Nephron progenitor cell (in vitro differentiated cells): ENCODE measurements around the gene EMX2.

Experiments
- DNase-seq: peaks from one replicate; pipeline ENCODE4 v3.0.0; 2021
- H3K27ac Mint-ChIP-seq: 2 replicates; pipeline ENCODE4 v1.8.0; 2021; ENCODE audit warnings: mild to moderate bottlenecking, moderate library complexity, mixed read lengths
- H3K27me3 Mint-ChIP-seq: 2 replicates; pipeline ENCODE4 v1.8.0; 2021; ENCODE audit warnings: mild to moderate bottlenecking, low read depth, mixed read lengths; ENCODE audit not compliant: poor library complexity
- H3K36me3 Mint-ChIP-seq: 2 replicates; pipeline ENCODE4 v1.8.0; 2021; ENCODE audit warnings: low read depth, mixed read lengths
- H3K4me1 Mint-ChIP-seq: 2 replicates; pipeline ENCODE4 v1.8.0; 2021; ENCODE audit warnings: mixed read lengths
- H3K4me3 Mint-ChIP-seq: 2 replicates; pipeline ENCODE4 v1.8.0; 2021; ENCODE audit warnings: mild to moderate bottlenecking, moderate library complexity, mixed read lengths
- H3K9me3 Mint-ChIP-seq: 2 replicates; pipeline ENCODE4 v1.8.0; 2021; ENCODE audit warnings: mild to moderate bottlenecking, moderate library complexity, mixed read lengths
- TF ChIP-seq, protein P1 (sequence below): fragments of 200-600 bp; sonication (generic); IDR thresholded peaks from 2 replicates; pipeline ENCODE4 v1.5.0; 2021; ENCODE audit warnings: antibody characterized with exemption

The EMX2 gene

DNA sequence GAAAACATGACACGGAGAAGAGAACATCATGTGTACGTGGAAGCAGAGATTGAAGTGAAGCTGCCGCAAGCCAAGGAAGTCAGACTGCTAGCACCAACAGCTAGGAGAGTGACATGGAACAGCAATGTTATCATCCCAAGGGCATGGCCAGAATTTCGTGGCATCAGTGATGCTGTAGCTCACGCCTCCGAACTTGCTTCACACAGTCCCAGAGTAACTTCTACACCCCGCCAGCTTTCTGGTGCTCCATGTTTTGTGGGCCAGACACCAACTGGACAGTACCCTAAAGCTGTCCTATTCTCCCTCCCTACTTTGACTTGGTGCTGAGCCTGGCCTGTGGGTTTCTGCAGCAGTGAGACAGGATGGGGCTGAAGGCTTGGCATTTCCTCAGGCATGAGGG lies 33.0 kb upstream of the EMX2 start:
- TF ChIP-seq, protein P1, sequence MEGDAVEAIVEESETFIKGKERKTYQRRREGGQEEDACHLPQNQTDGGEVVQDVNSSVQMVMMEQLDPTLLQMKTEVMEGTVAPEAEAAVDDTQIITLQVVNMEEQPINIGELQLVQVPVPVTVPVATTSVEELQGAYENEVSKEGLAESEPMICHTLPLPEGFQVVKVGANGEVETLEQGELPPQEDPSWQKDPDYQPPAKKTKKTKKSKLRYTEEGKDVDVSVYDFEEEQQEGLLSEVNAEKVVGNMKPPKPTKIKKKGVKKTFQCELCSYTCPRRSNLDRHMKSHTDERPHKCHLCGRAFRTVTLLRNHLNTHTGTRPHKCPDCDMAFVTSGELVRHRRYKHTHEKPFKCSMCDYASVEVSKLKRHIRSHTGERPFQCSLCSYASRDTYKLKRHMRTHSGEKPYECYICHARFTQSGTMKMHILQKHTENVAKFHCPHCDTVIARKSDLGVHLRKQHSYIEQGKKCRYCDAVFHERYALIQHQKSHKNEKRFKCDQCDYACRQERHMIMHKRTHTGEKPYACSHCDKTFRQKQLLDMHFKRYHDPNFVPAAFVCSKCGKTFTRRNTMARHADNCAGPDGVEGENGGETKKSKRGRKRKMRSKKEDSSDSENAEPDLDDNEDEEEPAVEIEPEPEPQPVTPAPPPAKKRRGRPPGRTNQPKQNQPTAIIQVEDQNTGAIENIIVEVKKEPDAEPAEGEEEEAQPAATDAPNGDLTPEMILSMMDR = no peak
- H3K4me1 Mint-ChIP-seq = peaks cover 36% of the 10 kb centered on the region
- H3K27me3 Mint-ChIP-seq = peaks cover 14% of the 10 kb centered on the region
- H3K4me3 Mint-ChIP-seq = no peak overlapping the region
- H3K27ac Mint-ChIP-seq = no peak overlapping the region
- H3K9me3 Mint-ChIP-seq = no peaks in the 10 kb centered on the region
- no peaks in the 10 kb centered on the region for H3K36me3 Mint-ChIP-seq
- no peak for DNase-seq

DNA sequence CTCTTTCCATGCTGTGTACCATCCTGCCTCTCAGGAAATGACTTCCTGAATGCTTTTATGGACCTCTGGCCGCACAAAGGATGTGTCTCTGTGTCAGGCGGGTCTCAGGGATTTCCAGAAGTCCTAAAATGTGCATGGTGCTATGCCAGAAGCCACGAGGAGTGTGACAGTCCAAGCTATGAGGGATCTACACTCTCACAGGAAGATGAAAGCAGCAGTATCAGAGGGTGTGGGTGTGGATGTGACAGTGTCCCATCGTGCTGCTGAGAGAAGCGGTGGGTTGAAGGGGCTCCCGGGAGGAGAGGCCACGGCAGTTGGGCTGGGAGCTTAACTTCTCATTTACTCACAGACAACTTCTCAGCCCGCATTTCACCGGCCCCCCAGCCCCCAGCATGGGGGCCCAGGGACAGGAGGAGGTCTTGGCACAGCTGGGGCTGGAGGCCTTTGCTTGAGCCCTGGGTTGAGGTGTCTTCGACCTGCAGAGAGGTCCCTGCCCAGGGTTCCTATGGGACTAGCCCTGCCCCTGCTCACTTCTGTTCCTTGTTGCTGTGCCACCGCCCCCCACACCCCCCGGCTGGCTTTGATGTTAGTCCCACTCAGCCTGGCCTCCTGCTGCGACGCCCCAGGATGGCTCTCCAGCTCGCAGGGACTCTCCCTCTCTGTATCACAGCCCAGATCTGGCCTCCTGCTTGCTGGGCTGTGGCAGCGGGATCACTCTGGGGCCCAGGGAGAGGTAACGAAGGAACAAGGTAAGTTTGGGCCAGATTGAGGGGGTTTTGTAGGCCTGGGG lies 30.8 kb upstream of the EMX2 start:
- Mint-ChIP-seq H3K27me3 (peaks cover 10% of the 10 kb centered on the region), H3K9me3 (no peaks in the 10 kb centered on the region), H3K4me3 (no peak overlapping the region), H3K27ac (peak overlapping the region; percentile 92), H3K4me1 (peaks cover 41% of the 10 kb centered on the region), H3K36me3 (no peaks in the 10 kb centered on the region)
- TF ChIP-seq, protein P1 = no peak
- no peak for DNase-seq

DNA sequence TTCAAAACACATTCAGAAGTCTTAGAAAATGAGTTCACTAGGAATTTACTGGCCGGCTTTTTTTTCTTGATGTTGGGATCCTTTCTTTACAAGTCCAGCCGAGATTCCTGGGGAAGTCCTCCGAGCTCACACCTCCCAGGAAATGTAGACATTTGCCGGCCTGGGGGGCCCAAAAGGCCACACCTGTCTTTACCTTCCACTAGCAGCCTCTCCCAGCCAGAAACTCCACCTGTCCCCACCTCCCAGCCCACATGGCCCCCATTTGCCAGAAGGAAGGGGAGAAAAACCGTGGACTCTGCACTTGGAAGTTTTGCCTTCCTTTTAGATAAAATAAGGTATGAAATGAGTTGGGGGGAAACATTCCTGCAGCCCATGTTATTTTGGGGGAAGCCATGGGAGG lies 27.6 kb upstream of the EMX2 start:
- H3K27me3 Mint-ChIP-seq = peaks cover 6% of the 10 kb centered on the region
- no peak overlapping the region for H3K4me3 Mint-ChIP-seq
- H3K9me3 Mint-ChIP-seq = no peaks in the 10 kb centered on the region
- H3K27ac Mint-ChIP-seq = no peak overlapping the region
- TF ChIP-seq, protein P1 = no peak
- no peaks in the 10 kb centered on the region for H3K36me3 Mint-ChIP-seq
- no peak for DNase-seq
- H3K4me1 Mint-ChIP-seq = peaks cover 46% of the 10 kb centered on the region

DNA sequence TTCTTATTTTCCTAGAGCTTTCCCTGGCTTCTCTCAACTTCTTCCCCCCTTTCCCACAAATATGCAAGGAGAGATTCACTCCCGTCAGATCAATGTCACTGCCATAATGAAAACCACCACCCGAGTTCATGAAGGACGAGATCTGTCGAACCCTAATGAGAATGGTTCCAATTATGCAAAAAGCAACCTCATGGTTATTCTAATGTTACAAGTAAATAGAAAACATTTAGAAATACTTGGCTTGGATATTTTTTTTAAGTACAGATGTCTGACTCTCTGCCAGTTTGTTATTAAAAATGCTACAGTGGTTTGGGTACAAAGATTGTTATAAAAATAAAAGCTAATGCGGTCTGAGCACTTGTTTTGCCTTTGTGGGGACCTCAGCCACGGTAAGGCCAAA lies 25.9 kb upstream of the EMX2 start:
- TF ChIP-seq, protein P1 = no peak
- no peak overlapping the region for H3K27ac Mint-ChIP-seq
- no peak for DNase-seq
- H3K9me3 Mint-ChIP-seq = no peaks in the 10 kb centered on the region
- peaks cover 12% of the 10 kb centered on the region for H3K27me3 Mint-ChIP-seq
- peaks cover 37% of the 10 kb centered on the region for H3K4me1 Mint-ChIP-seq
- H3K36me3 Mint-ChIP-seq = no peaks in the 10 kb centered on the region
- no peak overlapping the region for H3K4me3 Mint-ChIP-seq

DNA sequence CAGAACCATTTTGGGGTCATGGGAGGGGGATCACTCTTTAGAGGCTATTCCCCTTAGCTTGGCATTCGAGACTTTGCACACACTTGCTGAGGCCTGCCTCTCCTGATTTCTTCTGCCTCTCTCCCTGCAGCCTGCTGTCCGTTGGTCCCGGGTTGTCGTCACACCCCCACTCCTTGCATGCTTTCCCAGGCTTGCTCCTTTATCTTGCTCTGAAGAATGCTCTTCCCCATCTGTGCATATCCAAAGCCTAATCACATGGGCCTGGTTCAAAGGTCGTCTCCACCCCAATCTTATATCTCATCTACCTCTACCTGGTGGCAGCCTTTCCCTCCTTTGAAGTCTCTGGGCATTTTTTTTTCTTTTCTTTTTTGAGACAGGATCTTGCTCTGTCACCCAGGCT lies 24.3 kb upstream of the EMX2 start:
- Mint-ChIP-seq H3K4me3 (no peak overlapping the region), H3K36me3 (no peaks in the 10 kb centered on the region), H3K9me3 (no peaks in the 10 kb centered on the region), H3K27ac (no peak overlapping the region), H3K27me3 (peaks cover 24% of the 10 kb centered on the region), H3K4me1 (peaks cover 22% of the 10 kb centered on the region)
- no peak for DNase-seq
- TF ChIP-seq, protein P1 = no peak

DNA sequence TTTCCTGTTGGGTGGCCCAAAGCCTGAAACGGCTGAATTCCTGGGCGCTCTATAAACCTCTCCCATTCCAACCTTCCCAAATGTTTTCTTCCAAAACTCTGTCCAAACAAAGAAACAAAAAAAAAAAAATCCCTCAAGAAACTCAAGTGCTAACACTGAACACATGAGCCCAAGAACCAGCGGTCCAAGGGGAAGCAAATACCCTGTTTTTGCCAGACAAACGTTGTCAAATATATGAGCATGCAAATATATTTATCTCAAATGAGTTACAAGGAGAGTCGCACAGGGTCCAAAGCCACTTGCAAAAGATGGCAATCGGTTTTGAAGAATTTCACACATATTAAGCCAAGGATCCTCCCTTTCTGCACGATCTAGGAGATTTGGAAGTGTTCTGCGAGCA lies 23.3 kb upstream of the EMX2 start:
- DNase-seq = no peak
- TF ChIP-seq, protein P1 = no peak
- Mint-ChIP-seq H3K36me3 (no peaks in the 10 kb centered on the region), H3K9me3 (no peaks in the 10 kb centered on the region), H3K4me1 (peaks cover 14% of the 10 kb centered on the region), H3K4me3 (no peak overlapping the region), H3K27ac (no peak overlapping the region), H3K27me3 (peaks cover 28% of the 10 kb centered on the region)
